Liver (tissue), 9 donors: ENCODE results near the gene TUBB4B. TPM values are rescaled to one million over a fixed set of nuclear protein-coding genes. Genes with fewer than 3 reads are reported as not detected.
A peak's percentile ranks its signal among the peaks of the same experiment; 100 is the strongest.

Experiments used
- DNase-seq: peaks from one replicate; pipeline ENCODE4 v3.0.0-alpha.2; 2017; ENCODE audit warnings: low spot score
- H3K27ac ChIP-seq, 2 donors: one replicate each; pipeline ENCODE4 v1.7.0; 2013; ENCODE audit warnings: inconsistent platforms in 2 of 2, low read length in 2 of 2, control low read depth in 1 of 2, low read depth in 1 of 2, mild to moderate bottlenecking in 1 of 2
- H3K27me3 ChIP-seq, 4 donors: one replicate each; pipeline versions ENCODE4 v1.6.1 to v1.7.0; 2013; ENCODE audit warnings: low read length in 3 of 4, inconsistent platforms in 1 of 4, mild to moderate bottlenecking in 1 of 4, moderate library complexity in 1 of 4; ENCODE audit not compliant: control insufficient read depth in 4 of 4, insufficient read depth in 4 of 4
- H3K36me3 ChIP-seq, 4 donors: one replicate each; pipeline versions ENCODE4 v1.6.1 to v1.7.0; 2013; ENCODE audit warnings: low read length in 3 of 4, mild to moderate bottlenecking in 3 of 4, low read depth in 1 of 4, moderate library complexity in 1 of 4; ENCODE audit not compliant: control insufficient read depth in 4 of 4, insufficient read depth in 3 of 4
- H3K4me1 ChIP-seq, 4 donors: one replicate each; pipeline versions ENCODE4 v1.6.1 to v1.7.0; 2013; ENCODE audit warnings: low read length in 3 of 4, mild to moderate bottlenecking in 3 of 4, moderate library complexity in 1 of 4; ENCODE audit not compliant: control insufficient read depth in 4 of 4, insufficient read depth in 4 of 4
- H3K4me3 ChIP-seq, 3 donors: one replicate each; pipeline versions ENCODE4 v1.6.1 to v1.7.0; 2013; ENCODE audit warnings: low read length in 3 of 3, control low read depth in 1 of 3, low read depth in 1 of 3, mild to moderate bottlenecking in 1 of 3
- H3K9ac ChIP-seq, 2 donors: one replicate each; pipeline ENCODE4 v1.7.0; 2013; ENCODE audit warnings: low read length in 2 of 2, mild to moderate bottlenecking in 2 of 2, moderate library complexity in 2 of 2, control low read depth in 1 of 2, low read depth in 1 of 2
- H3K9me3 ChIP-seq, 4 donors: one replicate each; pipeline versions ENCODE4 v1.6.1 to v1.7.0; 2013; ENCODE audit warnings: low read length in 3 of 4; ENCODE audit not compliant: control insufficient read depth in 4 of 4
- EGR1 ChIP-seq, 2 donors: IDR thresholded peaks; 2 replicates each; pipeline ENCODE4 v1.6.1; 2016 to 2018; ENCODE audit warnings: antibody characterized with exemption in 2 of 2, low read depth in 2 of 2
- FOXA1 ChIP-seq: IDR thresholded peaks from 2 replicates; pipeline ENCODE4 v1.6.1; 2016; ENCODE audit warnings: antibody characterized with exemption
- FOXA2 ChIP-seq: IDR thresholded peaks from 2 replicates; pipeline ENCODE4 v1.6.1; 2016; ENCODE audit warnings: antibody characterized with exemption
- JUND ChIP-seq, 2 donors: IDR thresholded peaks; 2 replicates each; pipeline ENCODE4 v1.6.1; 2016; ENCODE audit warnings: antibody characterized with exemption in 2 of 2
- MAX ChIP-seq: IDR thresholded peaks from 2 replicates; pipeline ENCODE4 v1.6.1; 2016; ENCODE audit warnings: antibody characterized with exemption
- NR2F2 ChIP-seq: IDR thresholded peaks from 2 replicates; pipeline ENCODE4 v1.6.1; 2016; ENCODE audit warnings: antibody characterized with exemption
- RAD21 ChIP-seq, 2 donors: IDR thresholded peaks; 2 replicates each; pipeline ENCODE4 v1.6.1; 2016; ENCODE audit warnings: antibody characterized with exemption in 2 of 2, mild to moderate bottlenecking in 2 of 2
- SP1 ChIP-seq: IDR thresholded peaks from 2 replicates; pipeline ENCODE4 v1.6.1; 2018; ENCODE audit warnings: antibody characterized with exemption, mild to moderate bottlenecking
- TAF1 ChIP-seq: conservative IDR thresholded peaks from 2 replicates; pipeline ENCODE4 v1.6.1; 2016; ENCODE audit warnings: antibody characterized with exemption, mild to moderate bottlenecking
- ZBTB33 ChIP-seq: IDR thresholded peaks from 2 replicates; pipeline ENCODE4 v1.6.1; 2016; ENCODE audit warnings: antibody characterized with exemption
- WGBS: extraction: QIAGEN DNeasy Blood & Tissue Kit; methylation state at CpG from one replicate; pipeline ENCODE4 v1.1.7; 2013; 5-methylcytosine and 5-hydroxymethylcytosine counted together
- polyA plus RNA-seq, 2 donors: library from polyadenylated mRNA; stranded (reverse) in 1 of 2; unstranded in 1 of 2; fragments of 200-250 nt in 1 of 2; fragments of >200 nt in 1 of 2; fragmentation: Nextera tagmentation in 1 of 2; extraction: Ambion mirVana in 1 of 2; gene quantifications; one replicate each; pipeline versions ENCODE4 v1.2.1 to v1.2.3, GENCODE V29; 2013 to 2015
- total RNA-seq, 2 donors: library from RNA; depleted of rRNA; stranded (reverse); fragments of >200 nt; gene quantifications; one replicate each; pipeline ENCODE4 v1.2.3, GENCODE V29; 2014
- TF ChIP-seq, protein P1 (sequence below): IDR thresholded peaks from 2 replicates; pipeline ENCODE4 v1.6.1; 2016; ENCODE audit warnings: antibody characterized with exemption, mild to moderate bottlenecking
- TF ChIP-seq, protein P2 (sequence below): IDR thresholded peaks from 2 replicates; pipeline ENCODE4 v1.6.1; 2016; ENCODE audit warnings: antibody characterized with exemption
- donor health status: healthy.
- donor health status: healthy.
- donor health status: healthy.
- donor health status: healthy.
- donor health status: healthy.

The TUBB4B gene
- total and polyA plus RNA-seq, 4 donors, result 173 to 199 (median 185) TPM

- 92% methylated on average over 10 of the region's 10 CpGs for WGBS
- no peak for TF ChIP-seq JUND (IDR thresholded peaks at IDR 0.05)
- TF ChIP-seq FOXA2, result no peak
- TF ChIP-seq TAF1, result no peak
- no peak for TF ChIP-seq ZBTB33
- TF ChIP-seq MAX, result no peak
- no peak for TF ChIP-seq RAD21 (IDR thresholded peaks at IDR 0.05)
- TF ChIP-seq EGR1 (IDR thresholded peaks at IDR 0.05; ENCODE audit: low read depth in 2 of 2), result no peak
- TF ChIP-seq SP1, result no peak
- TF ChIP-seq, protein P1, sequence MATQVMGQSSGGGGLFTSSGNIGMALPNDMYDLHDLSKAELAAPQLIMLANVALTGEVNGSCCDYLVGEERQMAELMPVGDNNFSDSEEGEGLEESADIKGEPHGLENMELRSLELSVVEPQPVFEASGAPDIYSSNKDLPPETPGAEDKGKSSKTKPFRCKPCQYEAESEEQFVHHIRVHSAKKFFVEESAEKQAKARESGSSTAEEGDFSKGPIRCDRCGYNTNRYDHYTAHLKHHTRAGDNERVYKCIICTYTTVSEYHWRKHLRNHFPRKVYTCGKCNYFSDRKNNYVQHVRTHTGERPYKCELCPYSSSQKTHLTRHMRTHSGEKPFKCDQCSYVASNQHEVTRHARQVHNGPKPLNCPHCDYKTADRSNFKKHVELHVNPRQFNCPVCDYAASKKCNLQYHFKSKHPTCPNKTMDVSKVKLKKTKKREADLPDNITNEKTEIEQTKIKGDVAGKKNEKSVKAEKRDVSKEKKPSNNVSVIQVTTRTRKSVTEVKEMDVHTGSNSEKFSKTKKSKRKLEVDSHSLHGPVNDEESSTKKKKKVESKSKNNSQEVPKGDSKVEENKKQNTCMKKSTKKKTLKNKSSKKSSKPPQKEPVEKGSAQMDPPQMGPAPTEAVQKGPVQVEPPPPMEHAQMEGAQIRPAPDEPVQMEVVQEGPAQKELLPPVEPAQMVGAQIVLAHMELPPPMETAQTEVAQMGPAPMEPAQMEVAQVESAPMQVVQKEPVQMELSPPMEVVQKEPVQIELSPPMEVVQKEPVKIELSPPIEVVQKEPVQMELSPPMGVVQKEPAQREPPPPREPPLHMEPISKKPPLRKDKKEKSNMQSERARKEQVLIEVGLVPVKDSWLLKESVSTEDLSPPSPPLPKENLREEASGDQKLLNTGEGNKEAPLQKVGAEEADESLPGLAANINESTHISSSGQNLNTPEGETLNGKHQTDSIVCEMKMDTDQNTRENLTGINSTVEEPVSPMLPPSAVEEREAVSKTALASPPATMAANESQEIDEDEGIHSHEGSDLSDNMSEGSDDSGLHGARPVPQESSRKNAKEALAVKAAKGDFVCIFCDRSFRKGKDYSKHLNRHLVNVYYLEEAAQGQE, result no peak
- TF ChIP-seq NR2F2, result no peak
These were observed 34.1 kb downstream of the TUBB4B start for GRCh38 chr9:137275203-137275587.

GRCh38 chr9:137275588-137276472, 34.7 kb downstream of the TUBB4B start:
- Histone ChIP-seq H3K27me3 (no peaks in the 10 kb centered on the region), H3K27ac (peak overlapping the region in 1 of 2 donors; percentile 85), H3K9me3 (no peaks in the 10 kb centered on the region), H3K4me1 (peaks cover 3 to 40% (median 13%) of the 10 kb centered on the region in 4 donors), H3K4me3 (no peak overlapping the region), H3K9ac (no peak overlapping the region), H3K36me3 (peaks cover 0 to 11% (median 3%) of the 10 kb centered on the region in 4 donors)
- WGBS, result 87% methylated on average over 24 of the region's 24 CpGs
- TF ChIP-seq, protein P2, sequence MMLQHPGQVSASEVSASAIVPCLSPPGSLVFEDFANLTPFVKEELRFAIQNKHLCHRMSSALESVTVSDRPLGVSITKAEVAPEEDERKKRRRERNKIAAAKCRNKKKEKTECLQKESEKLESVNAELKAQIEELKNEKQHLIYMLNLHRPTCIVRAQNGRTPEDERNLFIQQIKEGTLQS, result no peak
- no peak for TF ChIP-seq TAF1
- TF ChIP-seq FOXA2, result no peak
- no peak for TF ChIP-seq EGR1 (IDR thresholded peaks at IDR 0.05; ENCODE audit: low read depth in 2 of 2)
- TF ChIP-seq, protein P1, result no peak
- TF ChIP-seq FOXA1, result no peak
- DNase-seq, result no peak

More at GRCh38 chr9:137275203-137275587, 34.1 kb downstream of the TUBB4B start:
- Histone ChIP-seq H3K4me1 (peaks cover 3 to 40% (median 13%) of the 10 kb centered on the region in 4 donors), H3K27me3 (no peaks in the 10 kb centered on the region), H3K4me3 (no peak overlapping the region), H3K9me3 (no peaks in the 10 kb centered on the region), H3K27ac (no peak overlapping the region), H3K9ac (no peak overlapping the region), H3K36me3 (peaks cover 0 to 11% (median 3%) of the 10 kb centered on the region in 4 donors)
- DNase-seq, result no peak
